Naive thymus-derived CD4-positive, alpha-beta T cell (primary cell): Measurements from ENCODE around the gene SNRNP70. TPM values are rescaled to one million over a fixed set of nuclear protein-coding genes. Genes with fewer than 3 reads are reported as not detected.

Experiments
- ATAC-seq: fragments of 150-1000 bp; cut with Tn5 transposase; 2 replicates; pipeline ENCODE4 v1.10.0; 2021; ENCODE audit warnings: mild to moderate bottlenecking, moderate library complexity
- CTCF ChIA-PET: fragments of 350-600 bp; sonication (Branson Sonifier 250); formaldehyde crosslinking; loops from one replicate; lab custom pipeline; 2021; ENCODE audit warnings: antibody characterized with exemption; lab: Charles Lee
- POLR2A ChIA-PET: fragments of 350-600 bp; sonication (Branson Sonifier 250); formaldehyde crosslinking; loops from one replicate; lab custom pipeline; 2021; ENCODE audit warnings: antibody characterized with exemption, inconsistent platforms; lab: Charles Lee
- DNase-seq, 9 donors: peaks; one replicate each; pipeline versions ENCODE4 v3.0.0 to v3.0.0-alpha.2; 2020 to 2022; ENCODE audit warnings: mixed read lengths in 1 of 9
- H3K27ac ChIP-seq: one replicate; pipeline ENCODE4 v1.7.0; 2013; ENCODE audit warnings: mild to moderate bottlenecking, low read depth, low read length, moderate library complexity
- H3K27me3 ChIP-seq, 2 donors: one replicate each; pipeline ENCODE4 v1.7.0; 2013; ENCODE audit warnings: low read length in 2 of 2, mild to moderate bottlenecking in 2 of 2, moderate library complexity in 2 of 2; ENCODE audit not compliant: control insufficient read depth in 2 of 2, insufficient read depth in 2 of 2
- H3K36me3 ChIP-seq, 3 experiments: 1 replicate in 2 of 3; 2 replicates in 1 of 3; pipeline ENCODE4 v1.7.0; 2013; ENCODE audit warnings: low read length in 3 of 3, mild to moderate bottlenecking in 3 of 3, moderate library complexity in 1 of 3; ENCODE audit not compliant: insufficient read depth in 3 of 3, control insufficient read depth in 2 of 3
- H3K4me1 ChIP-seq, 2 donors: one replicate each; pipeline ENCODE4 v1.7.0; 2013; ENCODE audit warnings: low read length in 2 of 2, mild to moderate bottlenecking in 2 of 2, moderate library complexity in 1 of 2; ENCODE audit not compliant: control insufficient read depth in 2 of 2, insufficient read depth in 2 of 2
- H3K4me3 ChIP-seq: 2 replicates; pipeline ENCODE4 v1.7.0; 2013; ENCODE audit warnings: mild to moderate bottlenecking, low read length
- H3K9me3 ChIP-seq, 3 experiments: 1 replicate in 2 of 3; 2 replicates in 1 of 3; pipeline ENCODE4 v1.7.0; 2013; ENCODE audit warnings: low read length in 3 of 3; ENCODE audit not compliant: control insufficient read depth in 2 of 3
- H3K27ac Mint-ChIP-seq, 9 donors: one replicate each; pipeline ENCODE4 v1.8.0; 2020 to 2022; ENCODE audit warnings: mixed read lengths in 9 of 9, mild to moderate bottlenecking in 8 of 9, moderate library complexity in 5 of 9, inconsistent platforms in 2 of 9
- H3K27me3 Mint-ChIP-seq, 5 donors: one replicate each; pipeline ENCODE4 v1.8.0; 2021 to 2022; ENCODE audit warnings: mixed read lengths in 5 of 5, mild to moderate bottlenecking in 1 of 5
- H3K36me3 Mint-ChIP-seq, 5 donors: one replicate each; pipeline ENCODE4 v1.8.0; 2020 to 2022; ENCODE audit warnings: mixed read lengths in 5 of 5, mild to moderate bottlenecking in 3 of 5, inconsistent platforms in 1 of 5
- H3K4me1 Mint-ChIP-seq, 7 donors: one replicate each; pipeline ENCODE4 v1.8.0; 2020 to 2022; ENCODE audit warnings: mixed read lengths in 7 of 7, mild to moderate bottlenecking in 3 of 7, inconsistent platforms in 1 of 7
- H3K4me3 Mint-ChIP-seq, 10 donors: one replicate each; pipeline ENCODE4 v1.8.0; 2020 to 2022; ENCODE audit warnings: mild to moderate bottlenecking in 10 of 10, mixed read lengths in 10 of 10, moderate library complexity in 6 of 10, inconsistent platforms in 2 of 10
- H3K9me3 Mint-ChIP-seq, 11 donors: one replicate each; pipeline ENCODE4 v1.8.0; 2020 to 2022; ENCODE audit warnings: mixed read lengths in 11 of 11, mild to moderate bottlenecking in 4 of 11, inconsistent platforms in 1 of 11, moderate library complexity in 1 of 11
- intact Hi-C, 2 donors: fragments of 100-400 bp; cut with micrococcal nuclease; formaldehyde crosslinking; loops; one replicate each; pipeline ENCODE4 v1.15.1; 2023
- polyA plus RNA-seq, 2 donors: library from polyadenylated mRNA; unstranded; fragments of 300-500 nt; fragmentation: Illumina TruSeq; gene quantifications; one replicate each; pipeline ENCODE4 v1.2.3, GENCODE V29; 2021
- total RNA-seq, 6 experiments: library from RNA in 5 of 6; stranded (reverse) in 5 of 6; gene quantifications; 1 replicate in 5 of 6; 2 replicates in 1 of 6; pipeline ENCODE4 v1.2.3 and lab custom pipeline; 2021 to 2026

The SNRNP70 gene
- total and polyA plus RNA-seq, 7 experiments from 2014 or later, result 48.0 to 837 (median 326) TPM

- DNase-seq (no peak), ATAC-seq (no peak)
- Histone ChIP-seq H3K36me3 (peaks cover 19 to 98% (median 30%) of the 10 kb centered on the region in 3 experiments), H3K4me1 (no peaks in the 10 kb centered on the region), H3K9me3 (no peaks in the 10 kb centered on the region), H3K27ac (no peak overlapping the region), H3K27me3 (no peaks in the 10 kb centered on the region), H3K4me3 (no peak overlapping the region)
- POLR2A ChIA-PET, result no interaction called here
- peaks cover 14 to 37% (median 23%) of the 10 kb centered on the region in 5 donors for H3K36me3 Mint-ChIP-seq
- H3K4me1 Mint-ChIP-seq, result peaks cover 0 to 20% (median 8%) of the 10 kb centered on the region in 7 donors
- peaks cover 0 to 2% (median 0%) of the 10 kb centered on the region in 11 donors for H3K9me3 Mint-ChIP-seq
- CTCF ChIA-PET, result no interaction called here
- intact Hi-C loops, result no loop called here
- no peak overlapping the region for H3K27ac Mint-ChIP-seq
- H3K4me3 Mint-ChIP-seq, result no peak overlapping the region
- no peaks in the 10 kb centered on the region for H3K27me3 Mint-ChIP-seq
Measured at GRCh38 chr19:49103331-49104085, 18.3 kb downstream of the SNRNP70 start.

- CTCF ChIA-PET, result interaction anchor here (1.2 kb wide), 1 partner anchor 309 kb away, joined by 5 read pairs; no protein-coding TSS in a partner anchor
- Histone ChIP-seq H3K4me3 (no peak overlapping the region), H3K4me1 (no peaks in the 10 kb centered on the region), H3K36me3 (peaks cover 12 to 98% (median 23%) of the 10 kb centered on the region in 3 experiments), H3K9me3 (no peaks in the 10 kb centered on the region), H3K27ac (no peak overlapping the region), H3K27me3 (no peaks in the 10 kb centered on the region)
- Mint-ChIP-seq H3K9me3 (peaks cover 0 to 2% (median 0%) of the 10 kb centered on the region in 11 donors), H3K27me3 (no peaks in the 10 kb centered on the region), H3K4me1 (peaks cover 0 to 20% (median 8%) of the 10 kb centered on the region in 7 donors), H3K4me3 (no peak overlapping the region), H3K36me3 (peaks cover 11 to 42% (median 22%) of the 10 kb centered on the region in 5 donors), H3K27ac (peak overlapping the region in 2 of 9 donors; percentile 40 to 55)
- ATAC-seq (no peak), DNase-seq (no peak)
- POLR2A ChIA-PET, result interaction anchor here (0.8 kb wide), 1 partner anchor 26 kb away, joined by 3 read pairs; no protein-coding TSS in a partner anchor
- intact Hi-C loops, result no loop called here
Measured at GRCh38 chr19:49104229-49104864, 19.1 kb downstream of the SNRNP70 start.

- peaks cover 6 to 75% (median 15%) of the 10 kb centered on the region in 3 experiments for H3K36me3 ChIP-seq
- Mint-ChIP-seq H3K9me3 (peaks cover 0 to 2% (median 0%) of the 10 kb centered on the region in 11 donors), H3K4me1 (peaks cover 3 to 14% (median 8%) of the 10 kb centered on the region in 7 donors), H3K27ac (peak overlapping the region in 4 of 9 donors; percentile 26 to 72 (median 52)), H3K27me3 (no peaks in the 10 kb centered on the region), H3K36me3 (peaks cover 5 to 31% (median 16%) of the 10 kb centered on the region in 5 donors), H3K4me3 (no peak overlapping the region)
- H3K4me3 ChIP-seq, result no peak overlapping the region
- no peaks in the 10 kb centered on the region for H3K4me1 ChIP-seq
- DNase-seq (peak; percentile 38 to 67 (median 57)), ATAC-seq (peak; percentile 85)
- H3K27ac ChIP-seq, result no peak overlapping the region
- H3K27me3 ChIP-seq, result no peaks in the 10 kb centered on the region
- ChIA-PET POLR2A (interaction anchor here (1.0 to 1.2 kb wide), 2 partner anchors 9 to 11 kb away, joined by 4 read pairs; no protein-coding TSS in a partner anchor), CTCF (interaction anchor here (0.9 to 2.1 kb wide), 4 partner anchors 7 to 13 kb away, joined by 3 to 6 read pairs (median 4); partner anchors contain the start of genes LIN7B and PPFIA3)
- H3K9me3 ChIP-seq, result no peaks in the 10 kb centered on the region
- intact Hi-C loops, result loop anchor here in 1 of 2 donors (1.0 to 2.0 kb wide), 2 partner anchors 9 to 22 kb away; partner anchors contain the start of gene SNRNP70
Measured at GRCh38 chr19:49106648-49107135, 21.4 kb downstream of the SNRNP70 start.

- peaks cover 0 to 64% (median 15%) of the 10 kb centered on the region in 3 experiments for H3K36me3 ChIP-seq
- H3K4me1 ChIP-seq, result no peaks in the 10 kb centered on the region
- POLR2A ChIA-PET, result no interaction called here
- no peak overlapping the region for H3K4me3 ChIP-seq
- H3K4me3 Mint-ChIP-seq, result no peak overlapping the region
- H3K4me1 Mint-ChIP-seq, result peaks cover 3 to 17% (median 10%) of the 10 kb centered on the region in 7 donors
- CTCF ChIA-PET, result interaction anchor here (0.6 kb wide), 2 partner anchors 28 to 415 kb away, joined by 3 to 4 read pairs; no protein-coding TSS in a partner anchor
- intact Hi-C loops, result loop anchor here in 1 of 2 donors (2.0 kb wide), 1 partner anchor 23 kb away; the partner anchor contains the start of gene SNRNP70
- no peaks in the 10 kb centered on the region for H3K27me3 ChIP-seq
- H3K27ac Mint-ChIP-seq, result no peak overlapping the region
- DNase-seq (no peak), ATAC-seq (no peak)
- peaks cover 0 to 2% (median 0%) of the 10 kb centered on the region in 11 donors for H3K9me3 Mint-ChIP-seq
- H3K36me3 Mint-ChIP-seq, result peaks cover 5 to 28% (median 16%) of the 10 kb centered on the region in 5 donors
- no peaks in the 10 kb centered on the region for H3K27me3 Mint-ChIP-seq
- H3K9me3 ChIP-seq, result no peaks in the 10 kb centered on the region
- no peak overlapping the region for H3K27ac ChIP-seq
Measured at GRCh38 chr19:49107625-49108459, 22.6 kb downstream of the SNRNP70 start.

DNA sequence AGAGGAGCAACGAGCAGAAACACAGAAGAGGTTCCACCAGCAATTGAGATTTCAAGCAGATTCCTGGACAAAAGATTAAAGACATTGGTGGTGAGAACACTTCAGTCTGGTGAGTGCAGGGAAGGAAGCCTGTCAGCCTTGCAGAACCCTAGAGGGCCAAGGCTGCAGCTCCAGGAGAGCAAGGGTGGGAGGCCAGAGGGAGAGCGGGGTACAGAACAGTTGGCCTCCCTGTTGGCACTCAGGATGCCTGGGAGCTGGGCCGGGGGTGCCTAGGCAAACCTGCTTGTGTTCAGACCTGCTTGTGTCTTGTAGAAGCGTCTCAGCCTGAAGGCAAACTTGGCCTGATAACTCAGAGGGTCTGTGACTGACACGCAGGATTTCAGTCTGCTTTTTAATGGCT is 23.8 kb downstream of the SNRNP70 start:
- no peak for ATAC-seq
- Mint-ChIP-seq H3K9me3 (peaks cover 0 to 2% (median 0%) of the 10 kb centered on the region in 11 donors), H3K27ac (peak overlapping the region in 3 of 9 donors; percentile 10 to 40 (median 34)), H3K4me1 (peaks cover 9 to 29% (median 18%) of the 10 kb centered on the region in 7 donors), H3K27me3 (no peaks in the 10 kb centered on the region), H3K36me3 (peaks cover 5 to 28% (median 16%) of the 10 kb centered on the region in 5 donors), H3K4me3 (peak overlapping the region in 1 of 10 donors; percentile 46)
- POLR2A ChIA-PET, result no interaction called here
- H3K9me3 ChIP-seq, result no peaks in the 10 kb centered on the region
- H3K4me3 ChIP-seq, result no peak overlapping the region
- H3K27ac ChIP-seq, result no peak overlapping the region
- no peak for DNase-seq
- intact Hi-C loops, result no loop called here
- peaks cover 4 to 5% of the 10 kb centered on the region in 2 donors for H3K4me1 ChIP-seq
- no peaks in the 10 kb centered on the region for H3K27me3 ChIP-seq
- H3K36me3 ChIP-seq, result peaks cover 0 to 52% (median 15%) of the 10 kb centered on the region in 3 experiments
- CTCF ChIA-PET, result interaction anchor here (0.9 to 1.0 kb wide), 2 partner anchors 8 to 12 kb away, joined by 3 read pairs; no protein-coding TSS in a partner anchor
